Hematopoietic multipotent progenitor cell treated with erythropoietin and hydrocortisone succinate and interleukin-3 and kit ligand, for 8 days (in vitro differentiated cells): ENCODE results near the gene PARP4.
"Not testable (repeated sequence)": the region's sequence is repeated elsewhere in the genome, so short reads cannot be mapped to it uniquely, and the experiment has no call there.

ENCODE experiments used
- DNase-seq: peaks from one replicate; pipeline ENCODE4 v3.0.0-alpha.2; 2015

PARP4 gene

GRCh38 chr13:24512197-24512907 lies at the start of gene PARP4:
TSS of gene PARP4 (minus strand) at chr13:24512778. CDS start at chr13:24503776, 9,002 bp downstream.
- DNase-seq, result peak; percentile 84

GRCh38 chr13:24560579-24561187 lies 48.1 kb upstream of the PARP4 start:
- not testable (repeated sequence) for DNase-seq

GRCh38 chr13:24559431-24560218 lies 47.0 kb upstream of the PARP4 start:
- not testable (repeated sequence) for DNase-seq

GRCh38 chr13:24557081-24557480 lies 44.5 kb upstream of the PARP4 start:
- DNase-seq, result no peak

GRCh38 chr13:24553892-24554291 lies 41.3 kb upstream of the PARP4 start:
- DNase-seq, result not testable (repeated sequence)

- DNase-seq, result peak; percentile 28
Measured at GRCh38 chr13:24541476-24542352, 29.1 kb upstream of the PARP4 start.

- DNase-seq, result no peak
Measured at GRCh38 chr13:24541127-24541475, 28.5 kb upstream of the PARP4 start.

- DNase-seq, result peak; percentile 10
Measured at GRCh38 chr13:24540236-24541126, 27.9 kb upstream of the PARP4 start.

GRCh38 chr13:24539500-24540165 lies 27.1 kb upstream of the PARP4 start:
- DNase-seq, result no peak

GRCh38 chr13:24529478-24529877 lies 16.9 kb upstream of the PARP4 start:
- DNase-seq, result no peak

- DNase-seq, result no peak
Measured at GRCh38 chr13:24528816-24529398, 16.3 kb upstream of the PARP4 start.

GRCh38 chr13:24527266-24527775 lies 14.7 kb upstream of the PARP4 start:
- DNase-seq, result no peak

- DNase-seq, result no peak
Measured at GRCh38 chr13:24520733-24521132, 8.2 kb upstream of the PARP4 start.

GRCh38 chr13:24516919-24517318 lies 4.3 kb upstream of the PARP4 start:
- no peak for DNase-seq

GRCh38 chr13:24512908-24513213 lies 283 bp upstream of the PARP4 start:
- DNase-seq, result no peak

GRCh38 chr13:24511816-24512196 lies 772 bp downstream of the PARP4 start:
- DNase-seq, result no peak

GRCh38 chr13:24511019-24511815 lies 1.4 kb downstream of the PARP4 start:
- peak; percentile 73 for DNase-seq

- no peak for DNase-seq
Measured at GRCh38 chr13:24506698-24507335, 5.8 kb downstream of the PARP4 start.

GRCh38 chr13:24506283-24506682 lies 6.3 kb downstream of the PARP4 start:
- peak; percentile 29 for DNase-seq
